Measurements from ENCODE around the gene TEF. TPM values are rescaled to one million over a fixed set of nuclear protein-coding genes. Genes with fewer than 3 reads are reported as not detected.

The TEF gene
- polyA plus RNA-seq, 1 donor (not counting 4 experiments of a cell fraction or from before 2014, with no cell fraction given): 12.4 TPM

DNA sequence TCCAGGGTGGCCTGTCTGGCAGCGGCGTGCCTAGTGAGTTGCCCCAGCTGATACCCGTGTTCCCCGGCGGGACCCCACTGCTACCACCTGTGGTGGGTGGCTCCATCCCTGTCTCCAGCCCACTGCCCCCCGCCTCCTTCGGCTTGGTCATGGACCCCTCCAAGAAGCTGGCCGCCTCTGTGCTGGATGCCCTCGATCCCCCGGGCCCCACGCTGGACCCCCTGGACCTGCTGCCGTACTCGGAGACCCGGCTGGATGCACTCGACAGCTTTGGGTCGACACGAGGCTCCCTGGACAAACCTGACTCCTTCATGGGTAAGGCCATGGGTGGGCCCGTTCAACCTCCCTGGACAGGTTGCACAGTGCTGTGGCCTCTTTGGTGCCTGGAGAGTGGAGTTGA is 41.9 kb upstream of the TEF start:
- no peaks in the 10 kb centered on the region for H3K9me1 ChIP-seq (ENCODE audit: control insufficient read depth, extremely low read depth, insufficient read depth, low read length)
- no peak for TF ChIP-seq EZH2 (IDR thresholded peaks at IDR 0.05; ENCODE audit: low read length)
- no peak for TF ChIP-seq CTCF (optimal IDR thresholded peaks at IDR 0.05 in 1 of 3, IDR thresholded peaks at IDR 0.05 in 1 of 3, conservative IDR thresholded peaks at IDR 0.05 in 1 of 3; ENCODE audit: extremely low read depth in 1 of 3, insufficient read depth in 2 of 3, low read length in 3 of 3)
- no peak overlapping the region for H3K4me2 ChIP-seq (ENCODE audit: control insufficient read depth, extremely low read depth, insufficient read depth, low read depth, low read length)
- no peaks in the 10 kb centered on the region for H3K27me3 ChIP-seq (ENCODE audit: control insufficient read depth, extremely low read depth, insufficient read depth, low read length)
- no peak overlapping the region for H2AFZ ChIP-seq (ENCODE audit: control insufficient read depth, low read length)
- H3K27ac ChIP-seq (ENCODE audit: control insufficient read depth, insufficient read depth, low read length): no peak overlapping the region
- FAIRE-seq (no peak), DNase-seq (ENCODE audit: low read depth, low spot score) (no peak)
- H3K79me2 ChIP-seq (ENCODE audit: control insufficient read depth, insufficient read depth, low read length): no peaks in the 10 kb centered on the region
- H3K4me3 ChIP-seq (ENCODE audit: control insufficient read depth in 2 of 3, extremely low read depth in 1 of 3, insufficient read depth in 2 of 3, low read depth in 1 of 3, low read length in 3 of 3): no peak overlapping the region
- H3K36me3 ChIP-seq (ENCODE audit: control insufficient read depth in 2 of 2, extremely low read depth in 1 of 2, insufficient read depth in 2 of 2, low read length in 2 of 2): peaks cover 23 to 38% of the 10 kb centered on the region in 2 experiments
- no peaks in the 10 kb centered on the region for H3K9me3 ChIP-seq (ENCODE audit: control insufficient read depth, low read depth, low read length)
- H3K4me1 ChIP-seq (ENCODE audit: control insufficient read depth, extremely low read depth, insufficient read depth, low read length): no peaks in the 10 kb centered on the region
- dilution Hi-C loops (cut with MboI; ENCODE audit: extremely low pct_ligation_motif_present, low sequenced_read_pairs): no loop called here
- no peak overlapping the region for H3K9ac ChIP-seq (ENCODE audit: control insufficient read depth, extremely low read depth, insufficient read depth, low read length)
- no peaks in the 10 kb centered on the region for H4K20me1 ChIP-seq (ENCODE audit: control insufficient read depth, extremely low read depth, insufficient read depth, low read length)

- no peak for FAIRE-seq
- TF ChIP-seq EZH2 (IDR thresholded peaks at IDR 0.05; ENCODE audit: low read length): no peak
- dilution Hi-C loops (cut with MboI; ENCODE audit: extremely low pct_ligation_motif_present, low sequenced_read_pairs): no loop called here
Measured at GRCh38 chr22:41340357-41340756, 41.4 kb upstream of the TEF start.

DNA sequence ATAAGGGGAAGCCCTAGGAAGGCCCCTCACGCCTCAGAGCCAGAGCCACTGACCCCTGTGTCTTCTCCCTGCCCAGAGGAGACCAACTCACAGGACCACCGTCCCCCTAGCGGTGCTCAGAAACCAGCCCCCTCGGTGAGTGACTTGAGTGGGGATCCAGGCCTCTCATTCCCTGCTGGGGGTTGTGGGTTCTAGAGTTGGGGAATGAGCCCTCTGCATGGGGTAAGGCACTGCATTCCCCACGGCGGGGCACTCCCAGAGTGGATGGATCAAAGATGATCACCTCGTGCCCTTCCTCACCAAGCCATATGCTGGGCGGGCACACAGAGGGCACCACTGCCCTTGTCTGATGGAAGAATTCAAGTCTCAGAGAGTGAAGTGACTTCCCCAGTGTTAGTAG is 40.7 kb upstream of the TEF start:
- peaks cover 27 to 38% of the 10 kb centered on the region in 2 experiments for H3K36me3 ChIP-seq (ENCODE audit: control insufficient read depth in 2 of 2, extremely low read depth in 1 of 2, insufficient read depth in 2 of 2, low read length in 2 of 2)
- dilution Hi-C loops (cut with MboI; ENCODE audit: extremely low pct_ligation_motif_present, low sequenced_read_pairs): no loop called here
- no peak for FAIRE-seq

More at GRCh38 chr22:41340357-41340756, 41.4 kb upstream of the TEF start:
- Histone ChIP-seq H3K27ac (ENCODE audit: control insufficient read depth, insufficient read depth, low read length) (no peak overlapping the region), H4K20me1 (ENCODE audit: control insufficient read depth, extremely low read depth, insufficient read depth, low read length) (no peaks in the 10 kb centered on the region), H2AFZ (ENCODE audit: control insufficient read depth, low read length) (no peak overlapping the region), H3K9ac (ENCODE audit: control insufficient read depth, extremely low read depth, insufficient read depth, low read length) (no peak overlapping the region), H3K27me3 (ENCODE audit: control insufficient read depth, extremely low read depth, insufficient read depth, low read length) (no peaks in the 10 kb centered on the region), H3K79me2 (ENCODE audit: control insufficient read depth, insufficient read depth, low read length) (no peaks in the 10 kb centered on the region), H3K4me1 (ENCODE audit: control insufficient read depth, extremely low read depth, insufficient read depth, low read length) (no peaks in the 10 kb centered on the region), H3K9me3 (ENCODE audit: control insufficient read depth, low read depth, low read length) (no peaks in the 10 kb centered on the region), H3K9me1 (ENCODE audit: control insufficient read depth, extremely low read depth, insufficient read depth, low read length) (no peaks in the 10 kb centered on the region), H3K4me3 (ENCODE audit: control insufficient read depth in 2 of 3, extremely low read depth in 1 of 3, insufficient read depth in 2 of 3, low read depth in 1 of 3, low read length in 3 of 3) (no peak overlapping the region), H3K4me2 (ENCODE audit: control insufficient read depth, extremely low read depth, insufficient read depth, low read depth, low read length) (no peak overlapping the region), H3K36me3 (ENCODE audit: control insufficient read depth in 2 of 2, extremely low read depth in 1 of 2, insufficient read depth in 2 of 2, low read length in 2 of 2) (peaks cover 23 to 37% of the 10 kb centered on the region in 2 experiments)
- DNase-seq (ENCODE audit: low read depth, low spot score): no peak

More for the DNA sequence above, 40.7 kb upstream of the TEF start:
- Histone ChIP-seq H2AFZ (ENCODE audit: control insufficient read depth, low read length) (no peak overlapping the region), H3K27ac (ENCODE audit: control insufficient read depth, insufficient read depth, low read length) (no peak overlapping the region), H4K20me1 (ENCODE audit: control insufficient read depth, extremely low read depth, insufficient read depth, low read length) (no peaks in the 10 kb centered on the region), H3K27me3 (ENCODE audit: control insufficient read depth, extremely low read depth, insufficient read depth, low read length) (no peaks in the 10 kb centered on the region), H3K9me3 (ENCODE audit: control insufficient read depth, low read depth, low read length) (no peaks in the 10 kb centered on the region), H3K4me2 (ENCODE audit: control insufficient read depth, extremely low read depth, insufficient read depth, low read depth, low read length) (no peak overlapping the region), H3K9me1 (ENCODE audit: control insufficient read depth, extremely low read depth, insufficient read depth, low read length) (no peaks in the 10 kb centered on the region), H3K4me1 (ENCODE audit: control insufficient read depth, extremely low read depth, insufficient read depth, low read length) (no peaks in the 10 kb centered on the region), H3K4me3 (ENCODE audit: control insufficient read depth in 2 of 3, extremely low read depth in 1 of 3, insufficient read depth in 2 of 3, low read depth in 1 of 3, low read length in 3 of 3) (no peak overlapping the region), H3K9ac (ENCODE audit: control insufficient read depth, extremely low read depth, insufficient read depth, low read length) (no peak overlapping the region), H3K79me2 (ENCODE audit: control insufficient read depth, insufficient read depth, low read length) (no peaks in the 10 kb centered on the region)
- TF ChIP-seq CTCF (optimal IDR thresholded peaks at IDR 0.05 in 1 of 3, IDR thresholded peaks at IDR 0.05 in 1 of 3, conservative IDR thresholded peaks at IDR 0.05 in 1 of 3; ENCODE audit: extremely low read depth in 1 of 3, insufficient read depth in 2 of 3, low read length in 3 of 3): no peak
- no peak for TF ChIP-seq EZH2 (IDR thresholded peaks at IDR 0.05; ENCODE audit: low read length)
- no peak for DNase-seq (ENCODE audit: low read depth, low spot score)
